Measurements from ENCODE around the gene VSNL1. TPM values are rescaled to one million over a fixed set of nuclear protein-coding genes. Genes with fewer than 3 reads are reported as not detected.
A peak's percentile ranks its signal among the peaks of the same experiment; 100 is the strongest.

VSNL1 gene
- total and polyA plus RNA-seq, 7 experiments from 2014 or later, result not detected

GRCh38 chr2:17637131-17637906, 96.8 kb downstream of the VSNL1 start:
- POLR2A ChIA-PET, result no interaction called here

GRCh38 chr2:17638196-17638743, 97.8 kb downstream of the VSNL1 start:
- H3K9me3 ChIP-seq (ENCODE audit: control insufficient read depth in 2 of 3, low read length in 3 of 3), result no peaks in the 10 kb centered on the region
- no peaks in the 10 kb centered on the region for H3K4me1 ChIP-seq (ENCODE audit: control insufficient read depth in 2 of 2, insufficient read depth in 2 of 2, low read length in 2 of 2)
- ATAC-seq (no peak), DNase-seq (no peak)
- ChIA-PET CTCF (no interaction called here), POLR2A (no interaction called here)
- H3K27ac Mint-ChIP-seq, result no peak overlapping the region
- H3K4me3 ChIP-seq (ENCODE audit: low read length), result no peak overlapping the region
- no peak overlapping the region for H3K27ac ChIP-seq (ENCODE audit: low read depth, low read length)
- no peaks in the 10 kb centered on the region for H3K36me3 Mint-ChIP-seq
- peaks cover 0 to 7% (median 0%) of the 10 kb centered on the region in 5 donors for H3K27me3 Mint-ChIP-seq
- H3K36me3 ChIP-seq (ENCODE audit: control insufficient read depth in 2 of 3, insufficient read depth in 3 of 3, low read length in 3 of 3), result no peaks in the 10 kb centered on the region
- no peaks in the 10 kb centered on the region for H3K27me3 ChIP-seq (ENCODE audit: control insufficient read depth in 2 of 2, insufficient read depth in 2 of 2, low read length in 2 of 2)
- H3K9me3 Mint-ChIP-seq, result no peaks in the 10 kb centered on the region
- no peak overlapping the region for H3K4me3 Mint-ChIP-seq
- peaks cover 0 to 2% (median 0%) of the 10 kb centered on the region in 7 donors for H3K4me1 Mint-ChIP-seq
- intact Hi-C loops (cut with micrococcal nuclease), result no loop called here

More at GRCh38 chr2:17637131-17637906, 96.8 kb downstream of the VSNL1 start:
- Mint-ChIP-seq H3K27me3 (peaks cover 0 to 7% (median 0%) of the 10 kb centered on the region in 5 donors), H3K4me1 (no peaks in the 10 kb centered on the region), H3K4me3 (no peak overlapping the region), H3K27ac (no peak overlapping the region), H3K36me3 (no peaks in the 10 kb centered on the region), H3K9me3 (no peaks in the 10 kb centered on the region)
- Histone ChIP-seq H3K27ac (ENCODE audit: low read depth, low read length) (no peak overlapping the region), H3K4me3 (ENCODE audit: low read length) (no peak overlapping the region), H3K27me3 (ENCODE audit: control insufficient read depth in 2 of 2, insufficient read depth in 2 of 2, low read length in 2 of 2) (no peaks in the 10 kb centered on the region), H3K9me3 (ENCODE audit: control insufficient read depth in 2 of 3, low read length in 3 of 3) (no peaks in the 10 kb centered on the region), H3K4me1 (ENCODE audit: control insufficient read depth in 2 of 2, insufficient read depth in 2 of 2, low read length in 2 of 2) (no peaks in the 10 kb centered on the region), H3K36me3 (ENCODE audit: control insufficient read depth in 2 of 3, insufficient read depth in 3 of 3, low read length in 3 of 3) (no peaks in the 10 kb centered on the region)
- ATAC-seq (peak; percentile 19), DNase-seq (no peak)
- intact Hi-C loops (cut with micrococcal nuclease), result no loop called here
- CTCF ChIA-PET, result no interaction called here

GRCh38 chr2:17640406-17640805, 99.9 kb downstream of the VSNL1 start:
- no peaks in the 10 kb centered on the region for H3K36me3 ChIP-seq (ENCODE audit: control insufficient read depth in 2 of 3, insufficient read depth in 3 of 3, low read length in 3 of 3)
- intact Hi-C loops (cut with micrococcal nuclease), result no loop called here
- CTCF ChIA-PET, result interaction anchor here (0.7 kb wide), 1 partner anchor 336 kb away, joined by 3 read pairs; no protein-coding TSS in a partner anchor
- Mint-ChIP-seq H3K4me1 (peaks cover 0 to 4% (median 0%) of the 10 kb centered on the region in 7 donors), H3K27ac (no peak overlapping the region), H3K27me3 (peaks cover 0 to 5% (median 0%) of the 10 kb centered on the region in 5 donors), H3K36me3 (no peaks in the 10 kb centered on the region), H3K4me3 (no peak overlapping the region), H3K9me3 (no peaks in the 10 kb centered on the region)
- POLR2A ChIA-PET, result no interaction called here
- no peaks in the 10 kb centered on the region for H3K27me3 ChIP-seq (ENCODE audit: control insufficient read depth in 2 of 2, insufficient read depth in 2 of 2, low read length in 2 of 2)
- ATAC-seq (no peak), DNase-seq (no peak)
- H3K9me3 ChIP-seq (ENCODE audit: control insufficient read depth in 2 of 3, low read length in 3 of 3), result no peaks in the 10 kb centered on the region
- H3K27ac ChIP-seq (ENCODE audit: low read depth, low read length), result no peak overlapping the region
- H3K4me1 ChIP-seq (ENCODE audit: control insufficient read depth in 2 of 2, insufficient read depth in 2 of 2, low read length in 2 of 2), result no peaks in the 10 kb centered on the region
- no peak overlapping the region for H3K4me3 ChIP-seq (ENCODE audit: low read length)

- ChIA-PET CTCF (interaction anchor here (0.9 kb wide), 1 partner anchor 28 kb away, joined by 4 read pairs; no protein-coding TSS in a partner anchor), POLR2A (no interaction called here)
- H3K36me3 Mint-ChIP-seq, result no peaks in the 10 kb centered on the region
- H3K27ac ChIP-seq (ENCODE audit: low read depth, low read length), result no peak overlapping the region
- H3K9me3 Mint-ChIP-seq, result no peaks in the 10 kb centered on the region
- intact Hi-C loops (cut with micrococcal nuclease), result no loop called here
- peaks cover 0 to 8% (median 0%) of the 10 kb centered on the region in 7 donors for H3K4me1 Mint-ChIP-seq
- no peaks in the 10 kb centered on the region for H3K9me3 ChIP-seq (ENCODE audit: control insufficient read depth in 2 of 3, low read length in 3 of 3)
- H3K4me3 ChIP-seq (ENCODE audit: low read length), result no peak overlapping the region
- peaks cover 0 to 5% (median 0%) of the 10 kb centered on the region in 5 donors for H3K27me3 Mint-ChIP-seq
- ATAC-seq (peak; percentile 50), DNase-seq (no peak)
- H3K4me1 ChIP-seq (ENCODE audit: control insufficient read depth in 2 of 2, insufficient read depth in 2 of 2, low read length in 2 of 2), result no peaks in the 10 kb centered on the region
- no peak overlapping the region for H3K4me3 Mint-ChIP-seq
- no peak overlapping the region for H3K27ac Mint-ChIP-seq
- H3K36me3 ChIP-seq (ENCODE audit: control insufficient read depth in 2 of 3, insufficient read depth in 3 of 3, low read length in 3 of 3), result no peaks in the 10 kb centered on the region
- no peaks in the 10 kb centered on the region for H3K27me3 ChIP-seq (ENCODE audit: control insufficient read depth in 2 of 2, insufficient read depth in 2 of 2, low read length in 2 of 2)
These were observed 102.6 kb downstream of the VSNL1 start for GRCh38 chr2:17643031-17643615.

- POLR2A ChIA-PET, result no interaction called here
- H3K4me3 ChIP-seq (ENCODE audit: low read length), result no peak overlapping the region
- H3K27me3 ChIP-seq (ENCODE audit: control insufficient read depth in 2 of 2, insufficient read depth in 2 of 2, low read length in 2 of 2), result no peaks in the 10 kb centered on the region
These were observed 104.7 kb downstream of the VSNL1 start for GRCh38 chr2:17644997-17645720.

GRCh38 chr2:17646081-17646554, 105.6 kb downstream of the VSNL1 start:
- no peaks in the 10 kb centered on the region for H3K9me3 ChIP-seq (ENCODE audit: control insufficient read depth in 2 of 3, low read length in 3 of 3)
- no peaks in the 10 kb centered on the region for H3K36me3 ChIP-seq (ENCODE audit: control insufficient read depth in 2 of 3, insufficient read depth in 3 of 3, low read length in 3 of 3)
- no peaks in the 10 kb centered on the region for H3K27me3 ChIP-seq (ENCODE audit: control insufficient read depth in 2 of 2, insufficient read depth in 2 of 2, low read length in 2 of 2)
- no peaks in the 10 kb centered on the region for H3K27me3 Mint-ChIP-seq
- no peaks in the 10 kb centered on the region for H3K36me3 Mint-ChIP-seq
- no peak overlapping the region for H3K27ac Mint-ChIP-seq
- H3K4me3 Mint-ChIP-seq, result no peak overlapping the region
- no peak overlapping the region for H3K27ac ChIP-seq (ENCODE audit: low read depth, low read length)
- POLR2A ChIA-PET, result no interaction called here
- no peak overlapping the region for H3K4me3 ChIP-seq (ENCODE audit: low read length)
- DNase-seq (peak in 6 of 9 donors; percentile 13 to 42 (median 32)), ATAC-seq (peak; percentile 73)
- no peaks in the 10 kb centered on the region for H3K4me1 ChIP-seq (ENCODE audit: control insufficient read depth in 2 of 2, insufficient read depth in 2 of 2, low read length in 2 of 2)
- H3K4me1 Mint-ChIP-seq, result peaks cover 0 to 8% (median 0%) of the 10 kb centered on the region in 7 donors
- H3K9me3 Mint-ChIP-seq, result no peaks in the 10 kb centered on the region
- intact Hi-C loops (cut with micrococcal nuclease), result loop anchor here (1.0 to 2.0 kb wide), 4 partner anchors 25 to 732 kb away; no protein-coding TSS in a partner anchor
- CTCF ChIA-PET, result interaction anchor here (0.7 to 2.0 kb wide), 7 partner anchors 13 to 27 kb away, joined by 3 to 13 read pairs (median 4); no protein-coding TSS in a partner anchor

More at GRCh38 chr2:17644997-17645720, 104.7 kb downstream of the VSNL1 start:
- DNase-seq (no peak), ATAC-seq (no peak)
- no peaks in the 10 kb centered on the region for H3K4me1 ChIP-seq (ENCODE audit: control insufficient read depth in 2 of 2, insufficient read depth in 2 of 2, low read length in 2 of 2)
- CTCF ChIA-PET, result interaction anchor here (0.6 to 2.0 kb wide), 5 partner anchors 19 to 730 kb away, joined by 3 to 13 read pairs (median 7); no protein-coding TSS in a partner anchor
- H3K36me3 ChIP-seq (ENCODE audit: control insufficient read depth in 2 of 3, insufficient read depth in 3 of 3, low read length in 3 of 3), result no peaks in the 10 kb centered on the region
- Mint-ChIP-seq H3K27ac (no peak overlapping the region), H3K4me1 (peaks cover 0 to 8% (median 0%) of the 10 kb centered on the region in 7 donors), H3K27me3 (peaks cover 0 to 1% (median 0%) of the 10 kb centered on the region in 5 donors), H3K36me3 (no peaks in the 10 kb centered on the region), H3K9me3 (no peaks in the 10 kb centered on the region), H3K4me3 (no peak overlapping the region)
- H3K9me3 ChIP-seq (ENCODE audit: control insufficient read depth in 2 of 3, low read length in 3 of 3), result no peaks in the 10 kb centered on the region
- no peak overlapping the region for H3K27ac ChIP-seq (ENCODE audit: low read depth, low read length)
- intact Hi-C loops (cut with micrococcal nuclease), result no loop called here

All from naive thymus-derived CD4-positive, alpha-beta T cell (primary cell).